HG02981 (cell line): ENCODE measurements around the gene ZFYVE28.
"Not testable (repeated sequence)": the region's sequence is repeated elsewhere in the genome, so short reads cannot be mapped to it uniquely, and the experiment has no call there.

Experiments
- ATAC-seq: cut with Tn5 transposase; IDR thresholded peaks from one replicate; pipeline ENCODE4 v1.9.1; 2021; ENCODE audit warnings: mild to moderate bottlenecking, moderate library complexity; ENCODE audit not compliant: unreplicated experiment

ZFYVE28 gene

GRCh38 chr4:2417765-2418649 is at the start of gene ZFYVE28:
Gene ZFYVE28 (minus strand): TSS chr4:2418645. CDS start chr4:2418323, 322 bp downstream.
- peak; percentile 34 for ATAC-seq

- not testable (repeated sequence) for ATAC-seq
Observed at GRCh38 chr4:2465544-2465943, 47.1 kb upstream of the ZFYVE28 start.

- ATAC-seq = no peak
Observed at GRCh38 chr4:2465032-2465431, 46.6 kb upstream of the ZFYVE28 start.

GRCh38 chr4:2462992-2463762 is 44.7 kb upstream of the ZFYVE28 start:
- no peak for ATAC-seq

- peak; percentile 70 for ATAC-seq
Observed at GRCh38 chr4:2462218-2462991, 44.0 kb upstream of the ZFYVE28 start.

GRCh38 chr4:2461246-2461960 is 43.0 kb upstream of the ZFYVE28 start:
- ATAC-seq = no peak

GRCh38 chr4:2459589-2460349 is 41.3 kb upstream of the ZFYVE28 start:
- no peak for ATAC-seq

- ATAC-seq = no peak
Observed at GRCh38 chr4:2458546-2459491, 40.4 kb upstream of the ZFYVE28 start.

- no peak for ATAC-seq
Observed at GRCh38 chr4:2457481-2458295, 39.2 kb upstream of the ZFYVE28 start.

GRCh38 chr4:2451821-2452785 is 33.7 kb upstream of the ZFYVE28 start:
- ATAC-seq = no peak

- no peak for ATAC-seq
Observed at GRCh38 chr4:2451036-2451520, 32.6 kb upstream of the ZFYVE28 start.

- ATAC-seq = no peak
Observed at GRCh38 chr4:2450394-2451035, 32.1 kb upstream of the ZFYVE28 start.

GRCh38 chr4:2449511-2450392 is 31.3 kb upstream of the ZFYVE28 start:
- ATAC-seq = no peak

GRCh38 chr4:2449051-2449450 is 30.6 kb upstream of the ZFYVE28 start:
- no peak for ATAC-seq

- no peak for ATAC-seq
Observed at GRCh38 chr4:2448589-2448988, 30.1 kb upstream of the ZFYVE28 start.
